HepG2 (cell line): ENCODE data around the gene FGF21. TPM values are rescaled to one million over a fixed set of nuclear protein-coding genes. Genes with fewer than 3 reads are reported as not detected.
A peak's percentile ranks its signal among the peaks of the same experiment; 100 is the strongest.

Experiments used
- CTCF ChIP-seq: sonication (generic); formaldehyde crosslinking; IDR thresholded peaks from 2 replicates; pipeline ENCODE4 v1.5.0; 2020; ENCODE audit warnings: mild to moderate bottlenecking, missing genetic modification reagents, moderate library complexity
- ETV5 ChIP-seq: IDR thresholded peaks from 2 replicates; pipeline ENCODE4 v1.6.1; 2018; ENCODE audit warnings: missing biosample characterization, missing genetic modification reagents, inconsistent platforms, borderline replicate concordance
- KAT7 ChIP-seq: IDR thresholded peaks from 2 replicates; pipeline ENCODE4 v1.6.1; 2018; ENCODE audit warnings: borderline replicate concordance, missing compliant biosample characterization
- KIAA2018 ChIP-seq: sonication (generic); formaldehyde crosslinking; IDR thresholded peaks from 2 replicates; pipeline ENCODE4 v1.5.0; 2020; ENCODE audit warnings: mild to moderate bottlenecking, missing genetic modification reagents, borderline replicate concordance
- MAFK ChIP-seq, 2 experiments: IDR thresholded peaks in 1 of 2; conservative IDR thresholded peaks in 1 of 2; 2 replicates each; pipeline ENCODE4 v1.6.1; 2011; ENCODE audit warnings: improper control_type of control experiment in 2 of 2, low read length in 2 of 2
- MYC ChIP-seq: sonication (generic); formaldehyde crosslinking; IDR thresholded peaks from 2 replicates; pipeline ENCODE4 v1.9.0; 2021; ENCODE audit warnings: missing genetic modification reagents, borderline replicate concordance
- NR2C2 ChIP-seq: sonication (generic); formaldehyde crosslinking; IDR thresholded peaks from 2 replicates; pipeline ENCODE4 v1.4.0; 2020; ENCODE audit warnings: missing genetic modification reagents, mild to moderate bottlenecking, moderate library complexity, borderline replicate concordance
- PRDM4 ChIP-seq: sonication (generic); formaldehyde crosslinking; IDR thresholded peaks from 2 replicates; pipeline ENCODE4 v1.9.0; 2021; ENCODE audit warnings: missing genetic modification reagents, borderline replicate concordance
- ZNF121 ChIP-seq: sonication (generic); formaldehyde crosslinking; IDR thresholded peaks from 2 replicates; pipeline ENCODE4 v1.5.0; 2020; ENCODE audit warnings: mild to moderate bottlenecking, missing genetic modification reagents
- ZNF124 ChIP-seq: sonication (generic); formaldehyde crosslinking; IDR thresholded peaks from 2 replicates; pipeline ENCODE4 v1.4.0; 2020; ENCODE audit warnings: missing genetic modification reagents
- ZNF572 ChIP-seq: sonication (generic); formaldehyde crosslinking; IDR thresholded peaks from 2 replicates; pipeline ENCODE4 v1.5.1; 2020; ENCODE audit warnings: mild to moderate bottlenecking, missing genetic modification reagents
- ZNF639 ChIP-seq: conservative IDR thresholded peaks from 2 replicates; pipeline ENCODE4 v1.6.1; 2018; ENCODE audit warnings: missing genetic modification reagents
- ZNF709 ChIP-seq: sonication (generic); formaldehyde crosslinking; IDR thresholded peaks from 2 replicates; pipeline ENCODE4 v1.5.0; 2020; ENCODE audit warnings: mild to moderate bottlenecking, missing genetic modification reagents
- ZNF782 ChIP-seq: sonication (generic); formaldehyde crosslinking; IDR thresholded peaks from 2 replicates; pipeline ENCODE4 v1.4.0; 2020; ENCODE audit warnings: missing genetic modification reagents, mild to moderate bottlenecking, borderline replicate concordance
- polyA plus RNA-seq, 8 experiments: library from polyadenylated mRNA; depleted of rRNA in 3 of 8; stranded (reverse) in 7 of 8; unstranded in 1 of 8; fragments of >200 nt; fragmentation: Illumina TruSeq in 4 of 8; extraction: Trizol in 4 of 8; gene quantifications; 2 replicates each; pipeline versions ENCODE4 v1.2.1 to v1.2.3, GENCODE V29; 2011 to 2016; ENCODE audit warnings: low read depth in 4 of 8, missing spikeins in 1 of 8, mixed read lengths in 1 of 8; ENCODE audit not compliant: insufficient read depth in 1 of 8
- total RNA-seq, 5 experiments: library from RNA; depleted of rRNA; stranded (reverse); fragments of >200 nt; fragmentation: Illumina TruSeq; extraction: Trizol; gene quantifications; 2 replicates each; pipeline ENCODE4 v1.2.3, GENCODE V29; 2016; ENCODE audit warnings: low read depth in 1 of 5

FGF21 gene
- total and polyA plus RNA-seq, 2 of the 13 experiments (the other 11 are each of a cell fraction or from before 2014, with no cell fraction given): 0.17 TPM; not detected in 1

GRCh38 chr19:48719263-48720171 lies 35.8 kb upstream of the FGF21 start, which contains the start of gene MAMSTR (continued):
- TF ChIP-seq KIAA2018 (CRISPR knock-in tag) (no peak), ETV5 (no peak), KAT7 (CRISPR knock-in tag) (0 out of 2 replicates have a peak, but pooled peaks have one; percentile 35), NR2C2 (CRISPR knock-in tag) (no peak), ZNF124 (CRISPR knock-in tag) (no peak), CTCF (CRISPR knock-in tag) (peak; percentile 65), ZNF782 (CRISPR knock-in tag) (no peak), PRDM4 (CRISPR knock-in tag) (no peak), MYC (CRISPR knock-in tag) (0 out of 2 replicates have a peak, but pooled peaks have one; percentile 13), ZNF572 (CRISPR knock-in tag) (no peak), MAFK (conservative IDR thresholded peaks at IDR 0.05 in 1 of 2, IDR thresholded peaks at IDR 0.05 in 1 of 2; ENCODE audit: low read length in 2 of 2) (no peak), ZNF121 (no peak), ZNF709 (CRISPR knock-in tag) (0 out of 2 replicates have a peak, but pooled peaks have one; percentile 2), ZNF639 (no peak)
